ENCODE results near the gene CPEB3.

The CPEB3 gene

DNA sequence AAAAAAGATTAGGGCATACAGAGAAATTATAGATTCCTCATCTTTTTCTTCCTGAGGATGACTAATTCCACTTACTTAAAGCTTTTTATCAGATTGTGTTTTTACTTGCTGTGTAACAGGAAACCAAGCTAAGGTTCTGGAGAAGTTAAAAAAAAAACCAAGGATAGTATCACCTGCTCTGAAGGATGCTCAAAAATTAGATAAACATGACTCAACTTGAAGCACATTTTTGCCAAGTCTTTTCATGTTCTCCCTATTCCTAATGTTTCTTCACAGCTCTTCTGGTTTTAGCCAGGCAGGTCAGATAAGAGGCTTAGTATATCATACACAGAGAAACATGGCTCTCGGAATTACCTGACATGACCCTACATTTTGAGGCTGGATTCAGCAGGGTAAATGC, 90.3 kb downstream of the CPEB3 start:
- Histone ChIP-seq H3K4me2 (ENCODE audit: low read length) (no peak overlapping the region), H3K4me1 (ENCODE audit: insufficient read depth, low read length, severe bottlenecking) (peaks cover 6% of the 10 kb centered on the region), H3K36me3 (ENCODE audit: insufficient read depth, low read length) (no peaks in the 10 kb centered on the region), H2AFZ (ENCODE audit: low read length) (no peak overlapping the region), H3K27me3 (ENCODE audit: insufficient read depth, low read length) (no peaks in the 10 kb centered on the region), H4K20me1 (ENCODE audit: insufficient read depth, low read length) (no peaks in the 10 kb centered on the region), H3K9me3 (ENCODE audit: low read length) (no peaks in the 10 kb centered on the region), H3K4me3 (ENCODE audit: low read depth, low read length, poor library complexity, severe bottlenecking) (no peak overlapping the region), H3K9me2 (ENCODE audit: low read depth, low read length) (no peaks in the 10 kb centered on the region), H3K9ac (ENCODE audit: low read length) (no peak overlapping the region), H3K27ac (ENCODE audit: low read depth, low read length, poor library complexity, severe bottlenecking) (no peak overlapping the region), H3F3A (ENCODE audit: insufficient read depth, low read length) (no peaks in the 10 kb centered on the region), H3K79me2 (ENCODE audit: insufficient read depth, low read length) (no peaks in the 10 kb centered on the region)
- TF ChIP-seq EZH2 (IDR thresholded peaks at IDR 0.05; ENCODE audit: borderline replicate concordance, low read length): no peak
- TF ChIP-seq, protein P1, sequence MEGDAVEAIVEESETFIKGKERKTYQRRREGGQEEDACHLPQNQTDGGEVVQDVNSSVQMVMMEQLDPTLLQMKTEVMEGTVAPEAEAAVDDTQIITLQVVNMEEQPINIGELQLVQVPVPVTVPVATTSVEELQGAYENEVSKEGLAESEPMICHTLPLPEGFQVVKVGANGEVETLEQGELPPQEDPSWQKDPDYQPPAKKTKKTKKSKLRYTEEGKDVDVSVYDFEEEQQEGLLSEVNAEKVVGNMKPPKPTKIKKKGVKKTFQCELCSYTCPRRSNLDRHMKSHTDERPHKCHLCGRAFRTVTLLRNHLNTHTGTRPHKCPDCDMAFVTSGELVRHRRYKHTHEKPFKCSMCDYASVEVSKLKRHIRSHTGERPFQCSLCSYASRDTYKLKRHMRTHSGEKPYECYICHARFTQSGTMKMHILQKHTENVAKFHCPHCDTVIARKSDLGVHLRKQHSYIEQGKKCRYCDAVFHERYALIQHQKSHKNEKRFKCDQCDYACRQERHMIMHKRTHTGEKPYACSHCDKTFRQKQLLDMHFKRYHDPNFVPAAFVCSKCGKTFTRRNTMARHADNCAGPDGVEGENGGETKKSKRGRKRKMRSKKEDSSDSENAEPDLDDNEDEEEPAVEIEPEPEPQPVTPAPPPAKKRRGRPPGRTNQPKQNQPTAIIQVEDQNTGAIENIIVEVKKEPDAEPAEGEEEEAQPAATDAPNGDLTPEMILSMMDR (IDR thresholded peaks at IDR 0.05; ENCODE audit: low read length): no peak

DNA sequence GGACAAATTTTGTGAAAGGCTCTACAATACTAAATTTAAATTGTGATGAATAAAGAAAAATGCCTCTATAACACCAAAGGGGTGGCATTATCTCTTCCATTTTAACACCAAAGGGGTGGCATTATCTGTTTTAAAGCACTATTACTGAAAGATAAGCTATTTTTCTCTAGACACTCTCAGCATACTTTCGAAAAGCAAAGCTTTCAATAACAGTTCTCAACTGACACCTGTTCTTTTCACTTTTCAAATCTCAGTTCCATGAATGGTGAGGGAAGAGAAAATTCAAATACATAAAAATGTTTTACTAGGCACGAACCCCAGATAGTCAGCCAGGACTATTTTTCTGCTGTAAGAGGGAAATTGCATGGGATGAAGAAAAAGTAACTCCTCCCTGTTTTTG, 103.8 kb downstream of the CPEB3 start:
- Histone ChIP-seq H2AFZ (ENCODE audit: low read length) (no peak overlapping the region), H4K20me1 (ENCODE audit: insufficient read depth, low read length) (no peaks in the 10 kb centered on the region), H3K36me3 (ENCODE audit: insufficient read depth, low read length) (no peaks in the 10 kb centered on the region), H3K4me2 (ENCODE audit: low read length) (no peak overlapping the region), H3F3A (ENCODE audit: insufficient read depth, low read length) (no peaks in the 10 kb centered on the region), H3K4me3 (ENCODE audit: low read depth, low read length, poor library complexity, severe bottlenecking) (no peak overlapping the region), H3K27me3 (ENCODE audit: insufficient read depth, low read length) (no peaks in the 10 kb centered on the region), H3K27ac (ENCODE audit: low read depth, low read length, poor library complexity, severe bottlenecking) (no peak overlapping the region), H3K9me2 (ENCODE audit: low read depth, low read length) (no peaks in the 10 kb centered on the region), H3K4me1 (ENCODE audit: insufficient read depth, low read length, severe bottlenecking) (peaks cover 4% of the 10 kb centered on the region), H3K9me3 (ENCODE audit: low read length) (no peaks in the 10 kb centered on the region), H3K79me2 (ENCODE audit: insufficient read depth, low read length) (no peaks in the 10 kb centered on the region), H3K9ac (ENCODE audit: low read length) (no peak overlapping the region)
- no peak for TF ChIP-seq EZH2 (IDR thresholded peaks at IDR 0.05; ENCODE audit: borderline replicate concordance, low read length)
- TF ChIP-seq, protein P1 (IDR thresholded peaks at IDR 0.05; ENCODE audit: low read length): no peak

DNA sequence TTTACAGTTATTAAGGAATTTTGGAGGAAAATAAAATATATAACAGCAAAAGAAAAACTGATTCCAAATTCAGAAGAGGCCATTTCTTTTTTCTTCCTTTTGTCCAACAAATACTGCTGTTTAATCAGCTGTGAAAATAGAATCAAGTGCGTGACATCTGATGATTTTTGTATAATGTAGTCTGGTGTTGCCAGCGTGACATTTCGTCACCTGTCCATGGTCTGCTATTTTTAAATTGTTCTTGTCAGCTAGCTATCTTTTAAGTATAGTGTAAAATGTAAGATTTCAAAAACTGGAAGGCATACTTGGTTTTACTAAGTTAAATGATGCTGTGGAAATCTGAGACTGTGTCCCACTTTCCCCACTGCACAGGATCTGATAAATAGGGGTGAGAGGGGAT, 105.9 kb downstream of the CPEB3 start:
- Histone ChIP-seq H4K20me1 (ENCODE audit: insufficient read depth, low read length) (no peaks in the 10 kb centered on the region), H3K4me1 (ENCODE audit: insufficient read depth, low read length, severe bottlenecking) (peaks cover 15% of the 10 kb centered on the region), H3K9me3 (ENCODE audit: low read length) (no peaks in the 10 kb centered on the region), H3K27me3 (ENCODE audit: insufficient read depth, low read length) (no peaks in the 10 kb centered on the region), H3K79me2 (ENCODE audit: insufficient read depth, low read length) (no peaks in the 10 kb centered on the region), H2AFZ (ENCODE audit: low read length) (no peak overlapping the region), H3K36me3 (ENCODE audit: insufficient read depth, low read length) (no peaks in the 10 kb centered on the region), H3K9me2 (ENCODE audit: low read depth, low read length) (no peaks in the 10 kb centered on the region), H3K9ac (ENCODE audit: low read length) (no peak overlapping the region), H3K4me3 (ENCODE audit: low read depth, low read length, poor library complexity, severe bottlenecking) (no peak overlapping the region), H3F3A (ENCODE audit: insufficient read depth, low read length) (no peaks in the 10 kb centered on the region), H3K4me2 (ENCODE audit: low read length) (no peak overlapping the region), H3K27ac (ENCODE audit: low read depth, low read length, poor library complexity, severe bottlenecking) (no peak overlapping the region)
- TF ChIP-seq, protein P1 (IDR thresholded peaks at IDR 0.05; ENCODE audit: low read length): no peak
- no peak for TF ChIP-seq EZH2 (IDR thresholded peaks at IDR 0.05; ENCODE audit: borderline replicate concordance, low read length)
